ENCODE results near the gene B9D1. TPM values are rescaled to one million over a fixed set of nuclear protein-coding genes. Genes with fewer than 3 reads are reported as not detected.
A peak's percentile ranks its signal among the peaks of the same experiment; 100 is the strongest.

Gene B9D1
- total RNA-seq, 3 donors from 2014 or later (not counting 1 experiment from before 2014, with no cell fraction given), result 3.1 to 7.5 (median 3.7) TPM

DNA sequence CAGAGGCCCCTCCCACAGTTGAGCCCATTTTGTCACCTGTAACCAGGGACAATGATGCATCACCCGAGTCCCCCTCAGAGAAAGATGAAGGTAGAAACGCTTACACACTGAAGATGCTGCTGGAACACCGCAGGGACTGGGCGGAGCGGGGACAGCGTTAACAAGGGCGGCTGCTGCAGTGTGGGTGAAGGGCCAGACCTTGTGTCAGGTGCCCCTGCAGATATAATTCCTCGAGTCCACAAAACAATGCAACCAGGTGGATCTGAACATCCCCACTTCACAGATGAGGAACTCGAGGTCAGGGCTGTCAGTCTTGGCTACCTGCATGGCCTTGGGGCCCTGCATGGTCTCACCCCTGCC lies 9.5 kb upstream of the B9D1 start:
- no peaks in the 10 kb centered on the region for H3K36me3 Mint-ChIP-seq
- H3K4me3 ChIP-seq (ENCODE audit: low read length), result no peak overlapping the region
- H3K9me3 Mint-ChIP-seq, result no peaks in the 10 kb centered on the region
- peak in 1 of 3 donors; percentile 43 for ATAC-seq
- no peaks in the 10 kb centered on the region for H3K9me3 ChIP-seq (ENCODE audit: control insufficient read depth, insufficient read depth, low read length)
- peaks cover 68% of the 10 kb centered on the region for H3K4me1 ChIP-seq (ENCODE audit: control insufficient read depth, insufficient read depth, low read length)
- intact Hi-C loops (cut with micrococcal nuclease), result loop anchor here (5.0 kb wide), 1 partner anchor 135 kb away; no protein-coding TSS in a partner anchor
- WGBS (ENCODE audit: insufficient coverage), result 53% methylated on average over 9 of the region's 9 CpGs
- no peaks in the 10 kb centered on the region for H3K27me3 ChIP-seq (ENCODE audit: control insufficient read depth, insufficient read depth, low read length)
- no peaks in the 10 kb centered on the region for H3K27me3 Mint-ChIP-seq (ENCODE audit: low read depth in 2 of 2)
- H3K27ac ChIP-seq (ENCODE audit: low read length), result peak overlapping the region; percentile 80
- DNase-seq, result no peak
- H3K4me3 Mint-ChIP-seq, result peak overlapping the region; percentile 83
- H3K4me1 Mint-ChIP-seq, result peaks cover 66 to 81% of the 10 kb centered on the region in 2 donors
- TF ChIP-seq, protein P1, sequence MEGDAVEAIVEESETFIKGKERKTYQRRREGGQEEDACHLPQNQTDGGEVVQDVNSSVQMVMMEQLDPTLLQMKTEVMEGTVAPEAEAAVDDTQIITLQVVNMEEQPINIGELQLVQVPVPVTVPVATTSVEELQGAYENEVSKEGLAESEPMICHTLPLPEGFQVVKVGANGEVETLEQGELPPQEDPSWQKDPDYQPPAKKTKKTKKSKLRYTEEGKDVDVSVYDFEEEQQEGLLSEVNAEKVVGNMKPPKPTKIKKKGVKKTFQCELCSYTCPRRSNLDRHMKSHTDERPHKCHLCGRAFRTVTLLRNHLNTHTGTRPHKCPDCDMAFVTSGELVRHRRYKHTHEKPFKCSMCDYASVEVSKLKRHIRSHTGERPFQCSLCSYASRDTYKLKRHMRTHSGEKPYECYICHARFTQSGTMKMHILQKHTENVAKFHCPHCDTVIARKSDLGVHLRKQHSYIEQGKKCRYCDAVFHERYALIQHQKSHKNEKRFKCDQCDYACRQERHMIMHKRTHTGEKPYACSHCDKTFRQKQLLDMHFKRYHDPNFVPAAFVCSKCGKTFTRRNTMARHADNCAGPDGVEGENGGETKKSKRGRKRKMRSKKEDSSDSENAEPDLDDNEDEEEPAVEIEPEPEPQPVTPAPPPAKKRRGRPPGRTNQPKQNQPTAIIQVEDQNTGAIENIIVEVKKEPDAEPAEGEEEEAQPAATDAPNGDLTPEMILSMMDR (IDR thresholded peaks at IDR 0.05), result no peak
- H3K36me3 ChIP-seq (ENCODE audit: control insufficient read depth, insufficient read depth, low read length), result no peaks in the 10 kb centered on the region
- H3K27ac Mint-ChIP-seq, result peak overlapping the region; percentile 91 to 95

DNA sequence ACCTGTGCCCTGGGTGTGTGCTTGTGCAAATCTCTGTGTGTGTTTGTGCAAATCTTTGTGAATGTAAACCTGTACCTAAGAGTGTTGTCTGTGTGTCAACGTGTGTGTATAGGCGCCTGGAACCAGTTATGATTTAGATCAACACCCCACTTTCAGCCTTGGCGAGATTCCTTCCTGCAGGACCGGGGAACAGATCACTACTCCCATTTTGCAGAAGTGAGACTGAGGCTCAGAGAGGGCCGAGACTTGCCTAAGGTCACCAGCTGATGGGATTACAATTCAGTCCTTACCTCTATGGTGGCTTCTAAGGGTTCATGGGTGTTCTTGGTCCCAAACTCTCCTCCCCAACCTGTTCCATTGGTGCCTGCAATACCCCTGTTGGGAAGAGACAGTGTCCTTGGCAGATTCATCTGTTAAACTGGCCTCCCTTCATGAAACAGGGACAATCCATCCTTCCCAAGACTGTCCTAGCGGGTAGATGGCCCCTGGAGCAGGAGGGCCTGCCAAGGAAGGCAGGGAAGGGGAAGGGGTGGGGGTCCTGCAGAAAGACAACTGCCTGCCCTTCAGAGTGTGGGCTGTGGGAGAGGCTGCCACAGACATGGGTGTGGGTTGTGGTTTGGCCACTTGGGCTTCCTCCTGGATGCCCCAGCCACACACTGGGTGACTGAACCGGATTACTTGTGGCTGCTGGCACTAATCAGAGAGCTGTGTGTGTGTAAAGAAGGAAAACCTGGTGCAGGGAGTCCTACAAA lies 8.9 kb upstream of the B9D1 start:
- H3K4me3 ChIP-seq (ENCODE audit: low read length), result no peak overlapping the region
- TF ChIP-seq, protein P1 (IDR thresholded peaks at IDR 0.05), result no peak
- ATAC-seq, result peak in 1 of 3 donors; percentile 30

DNA sequence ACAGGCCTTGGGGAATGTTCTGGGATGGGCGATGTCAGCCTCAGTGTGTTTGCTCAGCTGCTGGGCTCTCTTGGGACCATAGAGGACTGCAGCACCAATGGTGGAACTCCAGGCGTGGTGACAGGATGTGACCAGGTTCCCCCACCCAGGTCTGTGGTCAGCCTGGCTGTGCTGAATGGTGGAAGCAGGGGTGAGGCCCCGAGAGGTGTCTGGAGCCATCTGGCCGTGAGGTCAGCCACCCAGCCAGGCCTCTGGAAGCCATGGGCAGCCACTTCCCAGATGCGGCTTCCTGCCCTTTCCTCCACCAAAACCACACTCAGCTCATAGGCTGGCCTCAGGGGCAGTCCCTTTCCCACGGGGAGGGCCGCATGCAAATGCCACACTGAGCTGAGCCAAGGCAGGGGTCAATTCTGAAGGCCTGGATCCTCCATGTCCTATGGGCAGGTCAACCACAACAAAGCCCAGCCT lies 8.0 kb upstream of the B9D1 start:
- intact Hi-C loops (cut with micrococcal nuclease), result loop anchor here (5.0 kb wide), 1 partner anchor 137 kb away; no protein-coding TSS in a partner anchor
- 5% methylated on average over 7 of the region's 7 CpGs for WGBS (ENCODE audit: insufficient coverage)
- no peaks in the 10 kb centered on the region for H3K36me3 ChIP-seq (ENCODE audit: control insufficient read depth, insufficient read depth, low read length)
- Mint-ChIP-seq H3K4me3 (peak overlapping the region; percentile 91), H3K27ac (peak overlapping the region; percentile 91 to 95), H3K9me3 (no peaks in the 10 kb centered on the region), H3K36me3 (no peaks in the 10 kb centered on the region), H3K4me1 (peaks cover 57 to 72% of the 10 kb centered on the region in 2 donors), H3K27me3 (ENCODE audit: low read depth in 2 of 2) (no peaks in the 10 kb centered on the region)
- H3K4me1 ChIP-seq (ENCODE audit: control insufficient read depth, insufficient read depth, low read length), result peaks cover 58% of the 10 kb centered on the region
- peak overlapping the region; percentile 80 for H3K27ac ChIP-seq (ENCODE audit: low read length)
- TF ChIP-seq, protein P1 (IDR thresholded peaks at IDR 0.05), result no peak
- H3K9me3 ChIP-seq (ENCODE audit: control insufficient read depth, insufficient read depth, low read length), result no peaks in the 10 kb centered on the region
- DNase-seq, result peak in 1 of 2 donors; percentile 33
- H3K27me3 ChIP-seq (ENCODE audit: control insufficient read depth, insufficient read depth, low read length), result no peaks in the 10 kb centered on the region
- no peak overlapping the region for H3K4me3 ChIP-seq (ENCODE audit: low read length)
- ATAC-seq, result peak; percentile 24 to 54 (median 52)

More for the DNA sequence above, 8.9 kb upstream of the B9D1 start:
- Mint-ChIP-seq H3K4me3 (peak overlapping the region; percentile 91), H3K27me3 (ENCODE audit: low read depth in 2 of 2) (no peaks in the 10 kb centered on the region), H3K36me3 (no peaks in the 10 kb centered on the region), H3K27ac (peak overlapping the region; percentile 91 to 95), H3K4me1 (peaks cover 63 to 77% of the 10 kb centered on the region in 2 donors), H3K9me3 (no peaks in the 10 kb centered on the region)
- intact Hi-C loops (cut with micrococcal nuclease), result loop anchor here (5.0 kb wide), 1 partner anchor 136 kb away; no protein-coding TSS in a partner anchor
- Histone ChIP-seq H3K9me3 (ENCODE audit: control insufficient read depth, insufficient read depth, low read length) (no peaks in the 10 kb centered on the region), H3K36me3 (ENCODE audit: control insufficient read depth, insufficient read depth, low read length) (no peaks in the 10 kb centered on the region), H3K27ac (ENCODE audit: low read length) (peak overlapping the region; percentile 80), H3K4me1 (ENCODE audit: control insufficient read depth, insufficient read depth, low read length) (peaks cover 62% of the 10 kb centered on the region), H3K27me3 (ENCODE audit: control insufficient read depth, insufficient read depth, low read length) (no peaks in the 10 kb centered on the region)
- no peak for DNase-seq
- 51% methylated on average over 6 of the region's 7 CpGs for WGBS (ENCODE audit: insufficient coverage)

Data from natural killer cell (primary cell).